ENCODE data around the gene NOD1. TPM values are rescaled to one million over a fixed set of nuclear protein-coding genes. Genes with fewer than 3 reads are reported as not detected.

The NOD1 gene
- polyA plus RNA-seq, 3 donors = 2.8 to 15.0 (median 4.6) TPM

DNA sequence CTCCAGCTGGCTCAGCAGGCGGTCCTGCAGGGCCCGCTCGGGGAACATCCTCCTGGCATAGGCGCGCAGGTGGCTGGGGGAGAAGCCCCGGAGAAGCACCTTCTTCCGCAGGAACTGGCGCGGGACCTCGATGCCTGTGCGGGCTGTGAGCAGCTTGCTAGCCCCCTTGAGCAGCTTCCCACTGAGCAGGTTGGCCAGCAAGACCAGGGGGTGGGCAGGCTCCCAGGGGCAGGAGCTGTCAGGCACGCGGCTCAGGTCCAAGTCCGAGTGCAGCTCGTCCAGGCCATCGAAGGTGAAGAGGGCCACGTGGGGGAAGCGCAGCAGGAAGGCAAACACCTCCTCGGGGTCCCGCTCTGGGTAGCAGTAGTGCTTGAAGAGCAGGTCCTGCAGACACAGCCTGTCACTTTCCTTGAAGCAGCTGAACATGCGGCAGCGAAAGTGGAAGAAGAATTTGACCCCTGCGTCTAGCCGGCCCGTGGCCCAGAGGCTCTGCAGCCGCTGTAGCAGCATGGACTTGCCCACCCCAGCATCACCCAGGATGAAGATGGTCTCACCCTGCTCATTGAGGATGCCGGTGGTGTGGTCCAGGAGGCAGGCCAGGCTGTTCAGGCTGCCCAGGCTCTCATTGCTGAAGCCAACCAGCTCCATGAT, 26.2 kb downstream of the NOD1 start:
- Histone ChIP-seq H4K20me1 (ENCODE audit: insufficient read depth, low read length) (no peaks in the 10 kb centered on the region), H2AFZ (ENCODE audit: insufficient read depth, low read depth, low read length, poor library complexity, severe bottlenecking) (no peak overlapping the region), H3K79me2 (ENCODE audit: insufficient read depth, low read length) (no peaks in the 10 kb centered on the region), H3K27ac (ENCODE audit: low read depth in 1 of 2, low read length in 2 of 2) (no peak overlapping the region), H3K4me2 (replicated peaks; ENCODE audit: extremely low read depth, low read length, poor library complexity, severe bottlenecking) (no peak overlapping the region), H3K36me3 (replicated peaks in 1 of 2; ENCODE audit: control insufficient read depth in 1 of 2, insufficient read depth in 2 of 2, low read length in 2 of 2) (peaks cover 94 to 100% of the 10 kb centered on the region in 2 donors), H3K4me1 (ENCODE audit: control insufficient read depth in 1 of 2, insufficient read depth in 2 of 2, low read length in 2 of 2) (no peaks in the 10 kb centered on the region), H3K4me3 (replicated peaks in 1 of 3; ENCODE audit: low read depth in 2 of 3, low read length in 3 of 3) (no peak overlapping the region), H3K27me3 (ENCODE audit: control insufficient read depth in 2 of 2, insufficient read depth in 2 of 2, low read length in 2 of 2) (no peaks in the 10 kb centered on the region), H3K9me3 (replicated peaks in 1 of 2; ENCODE audit: control insufficient read depth in 1 of 2, insufficient read depth in 1 of 2, low read length in 2 of 2) (no peaks in the 10 kb centered on the region), H3K9ac (ENCODE audit: insufficient read depth, low read length, poor library complexity, severe bottlenecking) (no peak overlapping the region)
- H3K27me3 Mint-ChIP-seq (ENCODE audit: low read depth in 3 of 3) = no peaks in the 10 kb centered on the region
- intact Hi-C loops (cut with micrococcal nuclease) = loop anchor here in 1 of 2 donors (10.0 kb wide), 1 partner anchor 48 kb away; no protein-coding TSS in a partner anchor
- TF ChIP-seq, protein P1, sequence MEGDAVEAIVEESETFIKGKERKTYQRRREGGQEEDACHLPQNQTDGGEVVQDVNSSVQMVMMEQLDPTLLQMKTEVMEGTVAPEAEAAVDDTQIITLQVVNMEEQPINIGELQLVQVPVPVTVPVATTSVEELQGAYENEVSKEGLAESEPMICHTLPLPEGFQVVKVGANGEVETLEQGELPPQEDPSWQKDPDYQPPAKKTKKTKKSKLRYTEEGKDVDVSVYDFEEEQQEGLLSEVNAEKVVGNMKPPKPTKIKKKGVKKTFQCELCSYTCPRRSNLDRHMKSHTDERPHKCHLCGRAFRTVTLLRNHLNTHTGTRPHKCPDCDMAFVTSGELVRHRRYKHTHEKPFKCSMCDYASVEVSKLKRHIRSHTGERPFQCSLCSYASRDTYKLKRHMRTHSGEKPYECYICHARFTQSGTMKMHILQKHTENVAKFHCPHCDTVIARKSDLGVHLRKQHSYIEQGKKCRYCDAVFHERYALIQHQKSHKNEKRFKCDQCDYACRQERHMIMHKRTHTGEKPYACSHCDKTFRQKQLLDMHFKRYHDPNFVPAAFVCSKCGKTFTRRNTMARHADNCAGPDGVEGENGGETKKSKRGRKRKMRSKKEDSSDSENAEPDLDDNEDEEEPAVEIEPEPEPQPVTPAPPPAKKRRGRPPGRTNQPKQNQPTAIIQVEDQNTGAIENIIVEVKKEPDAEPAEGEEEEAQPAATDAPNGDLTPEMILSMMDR (IDR thresholded peaks at IDR 0.05) = no peak
- no peak overlapping the region for H3K4me3 Mint-ChIP-seq
- WGBS (ENCODE audit: insufficient coverage) = 96% methylated on average over 24 of the region's 27 CpGs
- no peak for DNase-seq
- peaks cover 74 to 91% of the 10 kb centered on the region in 2 donors for H3K36me3 Mint-ChIP-seq
- H3K4me1 Mint-ChIP-seq = no peaks in the 10 kb centered on the region
- no peaks in the 10 kb centered on the region for H3K9me3 Mint-ChIP-seq
- H3K27ac Mint-ChIP-seq = peak overlapping the region in 1 of 7 donors; percentile 35

DNA sequence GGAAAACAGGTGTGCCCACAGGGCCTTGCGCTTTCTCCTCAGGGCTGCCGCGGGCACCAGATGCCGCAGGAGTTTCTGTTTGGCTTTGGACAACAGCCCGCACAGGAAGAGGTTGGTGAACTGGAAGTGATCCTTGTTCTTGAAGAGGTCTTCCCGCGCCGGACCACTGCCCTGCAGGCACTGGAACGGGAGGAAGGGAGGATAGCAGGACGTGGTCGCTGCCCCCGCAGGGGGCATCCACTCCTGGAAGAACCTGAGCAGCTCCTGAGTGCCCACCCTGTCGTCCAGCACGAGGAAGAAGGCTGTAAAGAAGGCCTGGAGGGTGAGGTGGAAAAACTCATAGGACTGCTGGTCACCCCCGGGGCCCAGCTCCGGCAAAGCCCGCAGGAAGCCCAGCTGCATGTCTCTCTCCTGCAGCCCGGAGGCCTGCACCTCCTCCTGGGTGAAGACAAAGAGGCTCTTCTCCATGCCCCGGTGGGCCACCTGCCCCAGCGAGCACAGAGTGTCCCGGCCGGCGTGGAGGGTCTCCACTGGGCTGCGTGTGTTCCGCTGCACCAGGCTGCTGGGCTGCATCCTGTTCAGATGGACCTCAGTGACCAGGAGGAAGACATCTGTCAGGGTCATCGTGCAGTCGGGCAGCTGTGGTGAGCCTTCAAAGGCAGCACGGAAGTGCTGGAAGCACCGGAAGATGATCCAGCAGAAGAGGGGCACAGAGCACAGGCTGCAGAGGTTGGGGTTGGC, 26.9 kb downstream of the NOD1 start:
- no peaks in the 10 kb centered on the region for H3K9me3 Mint-ChIP-seq
- H3K27ac ChIP-seq (ENCODE audit: low read depth in 1 of 2, low read length in 2 of 2) = no peak overlapping the region
- H3K36me3 Mint-ChIP-seq = peaks cover 77 to 91% of the 10 kb centered on the region in 2 donors
- H3K4me3 ChIP-seq (replicated peaks in 1 of 3; ENCODE audit: low read depth in 2 of 3, low read length in 3 of 3) = no peak overlapping the region
- 97% methylated on average over 25 of the region's 29 CpGs for WGBS (ENCODE audit: insufficient coverage)
- DNase-seq = no peak
- H3K36me3 ChIP-seq (replicated peaks in 1 of 2; ENCODE audit: control insufficient read depth in 1 of 2, insufficient read depth in 2 of 2, low read length in 2 of 2) = peaks cover 96 to 100% of the 10 kb centered on the region in 2 donors
- H3K4me2 ChIP-seq (replicated peaks; ENCODE audit: extremely low read depth, low read length, poor library complexity, severe bottlenecking) = no peak overlapping the region
- no peaks in the 10 kb centered on the region for H3K27me3 ChIP-seq (ENCODE audit: control insufficient read depth in 2 of 2, insufficient read depth in 2 of 2, low read length in 2 of 2)
- no peaks in the 10 kb centered on the region for H3K4me1 Mint-ChIP-seq
- H3K9me3 ChIP-seq (replicated peaks in 1 of 2; ENCODE audit: control insufficient read depth in 1 of 2, insufficient read depth in 1 of 2, low read length in 2 of 2) = no peaks in the 10 kb centered on the region
- TF ChIP-seq, protein P1 (IDR thresholded peaks at IDR 0.05) = no peak
- no peak overlapping the region for H3K4me3 Mint-ChIP-seq
- H4K20me1 ChIP-seq (ENCODE audit: insufficient read depth, low read length) = no peaks in the 10 kb centered on the region
- no peak overlapping the region for H3K9ac ChIP-seq (ENCODE audit: insufficient read depth, low read length, poor library complexity, severe bottlenecking)
- H3K27me3 Mint-ChIP-seq (ENCODE audit: low read depth in 3 of 3) = no peaks in the 10 kb centered on the region
- H2AFZ ChIP-seq (ENCODE audit: insufficient read depth, low read depth, low read length, poor library complexity, severe bottlenecking) = no peak overlapping the region
- H3K79me2 ChIP-seq (ENCODE audit: insufficient read depth, low read length) = no peaks in the 10 kb centered on the region
- no peaks in the 10 kb centered on the region for H3K4me1 ChIP-seq (ENCODE audit: control insufficient read depth in 1 of 2, insufficient read depth in 2 of 2, low read length in 2 of 2)
- intact Hi-C loops (cut with micrococcal nuclease) = loop anchor here in 1 of 2 donors (10.0 kb wide), 1 partner anchor 47 kb away; no protein-coding TSS in a partner anchor
- peak overlapping the region in 1 of 7 donors; percentile 23 for H3K27ac Mint-ChIP-seq

All from CD14-positive monocyte (primary cell).